GM18505 (cell line): ENCODE measurements around the gene COX4I1.
"Not testable (repeated sequence)": the region's sequence is repeated elsewhere in the genome, so short reads cannot be mapped to it uniquely, and the experiment has no call there.

ENCODE experiments used
- ATAC-seq: cut with Tn5 transposase; IDR thresholded peaks from one replicate; pipeline ENCODE4 v1.9.1; 2021; ENCODE audit not compliant: unreplicated experiment
- POLR2A ChIP-seq: IDR thresholded peaks from 4 replicates; pipeline ENCODE4 v1.6.1; 2011; ENCODE audit warnings: borderline replicate concordance; ENCODE audit not compliant: insufficient read depth, insufficient read length; ENCODE audit errors: extremely low read depth

COX4I1 gene

DNA sequence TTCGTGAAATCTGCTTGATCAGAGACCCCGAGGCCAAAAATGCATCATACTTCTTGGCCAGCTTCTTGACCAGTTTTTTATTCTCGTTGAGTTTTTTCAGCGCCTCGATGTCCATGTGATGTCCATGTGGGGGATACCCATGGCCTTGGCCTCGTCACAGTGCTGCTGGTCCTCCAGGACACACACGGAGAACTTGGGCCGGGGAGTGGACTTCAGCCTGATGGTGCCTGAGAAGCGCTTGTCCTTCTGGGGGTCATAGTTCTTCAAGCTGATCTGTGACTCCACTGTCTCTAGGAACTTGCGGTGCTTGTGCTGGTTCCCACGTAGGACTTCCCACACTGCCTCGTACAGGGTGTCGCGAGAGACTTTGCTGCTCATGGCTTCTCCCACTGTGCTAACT lies 16.7 kb downstream of the COX4I1 start:
- no peak for TF ChIP-seq POLR2A
- no peak for ATAC-seq

DNA sequence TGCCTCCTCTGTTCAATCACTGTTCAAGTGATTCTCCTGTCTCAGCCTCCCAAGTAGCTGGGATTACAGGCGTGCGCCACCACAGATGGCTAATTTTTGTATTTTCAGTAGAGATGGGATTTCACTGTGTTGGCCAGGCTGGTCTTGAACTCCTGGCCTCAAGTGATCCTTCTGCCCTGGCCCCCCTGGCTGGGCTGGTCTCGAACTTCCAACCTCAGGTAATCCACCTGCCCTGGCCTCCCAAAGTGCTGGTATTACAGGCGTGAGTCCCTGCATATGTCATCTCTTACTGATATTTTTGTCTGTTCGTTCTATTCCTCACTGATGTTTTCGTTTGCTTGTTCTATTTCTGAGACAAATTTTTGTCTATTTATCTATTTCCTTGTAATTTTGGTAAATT lies 17.7 kb downstream of the COX4I1 start:
- not testable (repeated sequence) for ATAC-seq

DNA sequence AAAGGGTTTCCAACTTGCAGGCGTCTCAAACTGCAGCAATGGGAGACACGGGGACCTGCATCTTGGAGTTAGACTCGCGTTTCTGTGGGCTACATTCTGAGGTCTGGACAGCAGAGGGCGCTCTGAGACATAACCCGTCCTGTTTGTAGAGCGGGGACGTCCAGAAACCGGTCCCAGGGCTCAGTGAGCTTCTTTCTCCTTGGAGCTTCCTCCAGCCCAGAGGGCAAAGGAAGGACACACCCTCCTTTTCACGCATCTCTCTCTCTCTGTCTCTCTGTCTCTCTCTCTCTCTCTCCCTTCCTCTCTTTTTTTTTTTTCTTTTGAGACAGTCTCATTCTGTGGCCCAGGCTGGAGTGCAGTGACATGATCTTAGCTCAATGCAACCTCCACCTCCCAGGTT lies 19.8 kb downstream of the COX4I1 start:
- ATAC-seq = no peak
- no peak for TF ChIP-seq POLR2A

DNA sequence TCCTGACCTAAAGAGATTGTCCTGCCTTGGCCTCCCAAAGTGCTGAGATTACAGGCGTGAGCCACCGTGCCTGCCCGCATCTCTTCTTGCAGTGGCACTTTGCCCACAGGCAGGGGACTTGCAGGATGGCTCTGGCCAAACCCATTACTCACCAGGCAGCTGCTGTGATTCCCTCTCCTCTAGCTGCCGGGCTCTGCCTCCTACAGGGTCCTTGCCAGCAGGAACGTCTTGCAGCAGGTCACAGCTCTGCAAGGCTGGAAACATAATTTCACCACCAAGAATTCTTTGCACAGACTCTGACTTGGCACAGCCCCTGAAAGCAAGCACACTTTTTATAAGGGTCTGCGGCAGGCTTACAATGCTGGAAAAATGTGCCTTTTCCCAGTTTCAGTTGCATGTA lies 20.3 kb downstream of the COX4I1 start:
- TF ChIP-seq POLR2A = no peak
- no peak for ATAC-seq

DNA sequence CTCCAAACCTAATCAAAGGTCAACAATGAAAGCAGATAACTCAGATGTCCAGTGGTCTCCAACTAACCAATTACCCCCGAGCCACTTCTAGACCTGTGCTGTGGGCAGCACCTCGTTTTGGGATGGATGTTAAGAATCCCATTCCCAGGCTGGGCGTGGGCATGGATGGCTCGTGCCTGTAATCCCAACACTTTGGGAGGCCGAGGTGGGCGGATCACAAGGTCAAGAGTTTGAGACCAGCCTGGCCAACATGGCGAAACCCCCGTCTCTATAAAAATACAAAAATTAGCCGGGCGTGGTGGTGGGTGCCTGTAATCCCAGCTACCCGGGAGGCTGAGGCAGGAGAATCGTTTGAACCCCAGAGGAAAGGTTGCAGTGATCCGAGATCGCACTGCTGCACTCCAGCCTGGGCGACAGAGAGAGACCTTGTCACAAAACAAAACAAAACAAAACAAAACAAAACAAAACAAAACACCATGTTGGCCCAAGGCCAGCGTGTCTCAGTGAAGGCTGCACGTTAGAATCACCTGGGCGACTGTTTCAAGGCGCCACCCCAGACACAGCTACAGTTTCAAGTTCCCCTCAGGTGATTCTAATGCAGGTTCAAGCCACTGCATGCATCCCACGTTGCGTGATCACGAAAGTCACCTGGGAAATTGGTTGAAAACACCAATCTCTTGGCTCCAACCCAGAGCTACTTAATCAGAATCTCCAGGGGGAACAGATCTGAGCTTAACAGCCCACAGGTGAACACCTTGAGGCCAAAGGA lies 21.3 kb downstream of the COX4I1 start:
- no peak for ATAC-seq

DNA sequence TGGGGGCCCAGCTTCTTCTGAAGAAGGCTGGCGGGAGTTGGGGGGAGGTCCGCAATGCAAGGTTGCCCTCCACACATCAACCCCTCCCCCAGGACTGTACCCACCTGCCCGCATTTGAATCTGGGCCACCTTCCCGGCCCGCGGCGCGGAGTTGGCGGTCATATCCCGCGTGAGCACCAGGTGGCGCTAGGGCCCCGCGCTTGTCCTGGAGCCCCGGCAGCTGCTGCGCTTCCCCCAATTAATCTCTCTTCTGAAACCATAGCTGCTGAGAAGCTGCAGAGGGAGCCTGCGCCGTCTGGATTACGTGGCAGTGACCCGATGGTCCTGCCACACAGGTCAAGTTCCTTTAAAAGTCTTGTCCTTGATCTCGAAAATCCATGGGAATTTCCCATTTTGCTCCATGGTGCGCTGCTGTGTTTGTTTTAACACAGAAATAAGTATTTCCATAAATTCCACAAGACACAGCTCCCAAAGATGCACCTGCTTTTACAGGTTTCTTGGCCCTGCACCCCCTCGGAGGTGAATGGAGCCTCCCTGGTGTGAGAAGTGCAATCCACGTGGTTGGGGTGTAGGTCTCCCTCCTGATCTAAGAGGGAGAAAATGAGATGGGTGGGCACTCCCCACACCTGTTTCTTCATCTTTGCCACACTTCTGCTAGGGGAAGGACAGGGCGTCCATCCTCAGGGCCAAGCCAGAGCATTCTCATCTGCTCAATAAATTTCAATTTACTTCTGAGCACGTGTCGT lies 22.1 kb downstream of the COX4I1 start:
- ATAC-seq = peak; percentile 76
- TF ChIP-seq POLR2A = no peak

More for the DNA sequence above, 21.3 kb downstream of the COX4I1 start:
- TF ChIP-seq POLR2A = no peak

DNA sequence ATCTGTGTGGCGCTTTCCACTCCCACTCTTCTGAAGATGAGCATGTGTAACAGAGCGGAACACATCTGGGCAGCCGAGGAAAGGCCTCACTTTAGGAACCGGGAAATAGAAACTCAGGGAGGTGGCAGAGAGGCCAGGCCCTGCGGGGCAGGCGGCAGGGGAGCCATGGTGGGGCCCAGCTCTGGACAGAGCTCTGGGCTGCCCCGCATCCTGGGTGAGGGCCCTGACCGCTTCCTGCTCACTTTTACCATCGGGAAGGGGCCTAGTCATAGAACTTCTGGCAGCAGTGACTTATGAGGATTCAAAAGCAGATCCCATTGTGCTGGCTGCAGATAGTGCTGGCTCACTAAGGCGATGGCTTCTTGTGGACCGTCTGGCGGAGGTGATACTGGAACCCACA lies 22.6 kb downstream of the COX4I1 start:
- TF ChIP-seq POLR2A = no peak
- ATAC-seq = no peak

DNA sequence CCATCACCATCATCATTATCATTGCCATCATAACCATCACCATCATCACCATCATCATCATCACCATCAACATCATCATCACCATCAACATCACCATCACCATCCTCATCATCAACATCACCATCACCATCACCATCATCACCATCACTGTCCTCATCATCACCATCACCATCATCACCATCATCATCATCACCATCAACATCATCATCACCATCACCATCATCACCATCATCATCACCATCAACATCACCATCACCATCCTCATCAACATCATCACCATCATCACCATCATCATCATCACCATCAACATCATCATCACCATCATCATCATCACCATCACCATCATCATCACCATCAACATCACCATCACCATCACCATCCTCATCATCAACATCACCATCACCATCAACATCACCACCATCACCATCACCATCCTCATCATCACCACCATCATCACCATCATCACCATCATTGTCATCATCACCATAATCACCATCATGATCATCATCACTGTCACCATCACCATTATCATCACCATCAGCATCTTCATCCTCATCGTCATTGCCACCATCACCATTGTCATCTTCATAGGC lies 23.9 kb downstream of the COX4I1 start:
- TF ChIP-seq POLR2A = no peak
- ATAC-seq = no peak

DNA sequence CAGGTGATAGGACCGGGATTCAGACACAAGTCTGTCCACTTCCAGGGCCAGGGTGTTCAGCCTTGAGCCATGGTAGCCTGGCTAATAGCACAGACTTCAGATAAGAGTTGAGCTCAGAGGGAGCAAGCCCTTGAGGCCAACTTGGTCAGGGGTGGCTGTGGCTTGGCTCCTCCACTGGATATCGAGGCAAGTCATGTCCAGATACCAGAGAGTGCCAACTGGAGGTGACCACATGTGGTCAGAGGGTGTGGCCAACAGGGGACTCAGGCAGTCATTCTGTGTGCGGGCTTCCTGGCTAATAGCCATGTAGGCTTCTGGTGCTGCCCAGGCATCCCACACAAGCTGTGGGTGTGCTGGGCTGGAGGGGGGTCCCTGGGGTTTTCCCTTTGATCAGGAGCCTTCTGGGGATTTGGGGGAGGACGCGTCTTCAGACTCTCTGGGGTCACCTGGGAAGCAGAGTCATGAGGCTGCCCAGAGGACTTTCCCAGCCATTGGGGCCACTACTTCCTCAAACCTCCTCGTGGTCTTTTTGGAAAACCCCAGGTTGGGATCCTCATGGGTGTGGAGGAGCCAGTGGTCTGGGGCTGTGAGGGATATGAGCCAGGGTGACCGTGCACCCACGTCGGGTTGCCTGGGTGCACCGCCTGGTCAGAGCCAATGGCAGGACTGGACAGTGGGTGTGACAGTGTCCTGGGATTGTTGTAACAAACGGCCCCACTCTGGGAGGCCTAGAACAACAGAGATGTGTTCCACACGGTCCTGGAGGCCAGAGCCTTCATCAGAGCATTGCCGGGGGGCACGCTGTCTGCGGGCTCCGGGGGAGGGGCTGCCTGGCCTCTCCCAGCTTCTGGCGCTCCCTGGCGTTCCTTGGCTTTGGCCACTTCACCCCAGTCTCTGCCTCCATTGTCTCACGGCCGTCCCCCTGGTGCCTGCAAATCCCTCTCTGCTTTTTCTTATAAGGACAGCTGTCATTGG lies 25.0 kb downstream of the COX4I1 start:
- TF ChIP-seq POLR2A = no peak
- no peak for ATAC-seq

DNA sequence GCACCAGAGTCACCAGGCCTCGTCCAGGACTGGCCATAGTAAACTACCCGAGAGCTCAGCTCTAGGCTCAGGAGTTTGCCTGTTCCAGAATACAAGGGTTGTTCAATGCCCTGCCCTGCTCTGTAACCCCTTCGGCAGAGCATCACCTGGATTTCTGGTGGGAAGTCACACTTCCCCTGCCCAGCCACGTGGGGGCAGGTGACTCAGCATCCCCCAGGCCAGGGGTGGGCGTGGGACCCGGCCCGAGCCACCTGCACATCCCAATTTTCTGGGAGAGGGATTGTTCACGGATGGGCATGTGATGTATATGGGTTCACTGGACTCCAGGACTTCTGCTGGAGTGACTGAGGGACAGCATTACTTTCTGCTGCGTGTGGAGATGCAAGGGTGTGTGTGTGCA lies 25.8 kb downstream of the COX4I1 start:
- TF ChIP-seq POLR2A = no peak
- no peak for ATAC-seq

DNA sequence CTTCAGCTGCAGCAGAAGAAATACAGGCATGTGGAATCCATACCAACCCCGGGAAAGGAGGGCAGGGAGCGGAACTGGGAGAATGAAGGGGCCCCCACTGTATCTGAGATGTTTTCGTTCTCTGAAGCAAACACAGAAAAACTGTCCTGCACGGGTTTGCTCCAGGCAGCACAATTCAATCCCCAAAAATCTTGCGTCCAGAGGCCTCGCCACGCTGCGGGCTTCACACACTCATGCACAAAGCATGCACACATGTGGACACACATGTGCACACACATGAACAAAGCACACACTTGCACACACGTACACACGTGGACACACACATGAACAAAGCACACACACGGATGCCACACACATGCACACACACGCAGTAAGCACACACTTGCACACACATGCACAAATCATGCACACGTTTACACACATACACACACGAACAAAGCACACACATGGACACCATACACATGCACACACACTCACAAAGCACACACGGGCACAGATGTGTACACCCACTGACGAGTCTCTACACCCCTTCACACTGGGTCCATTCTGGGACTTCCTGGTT lies 27.3 kb downstream of the COX4I1 start:
- no peak for TF ChIP-seq POLR2A
- ATAC-seq = no peak

DNA sequence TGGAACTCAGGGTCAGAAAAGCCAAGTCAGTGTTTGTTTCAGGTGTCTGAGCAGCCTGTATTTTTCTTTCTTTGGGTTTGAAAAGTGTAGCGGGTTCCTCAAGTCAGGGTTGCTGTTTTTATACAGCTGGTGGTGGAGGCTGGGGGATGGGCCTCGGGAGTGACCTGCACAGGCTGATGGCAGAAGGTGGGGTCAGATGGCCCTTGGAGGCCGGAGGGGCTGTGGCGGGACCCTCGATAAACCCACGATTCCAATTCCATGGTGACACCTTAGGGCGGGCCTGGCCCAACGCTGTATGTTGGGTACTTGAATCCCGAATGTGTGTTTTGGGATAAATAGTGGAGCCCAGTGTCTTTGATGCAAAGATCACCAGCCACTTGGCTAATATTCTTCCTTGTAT lies 28.7 kb downstream of the COX4I1 start:
- no peak for ATAC-seq
- TF ChIP-seq POLR2A = no peak
